ENCODE results near the gene SYPL1.

- TF ChIP-seq, protein P1, sequence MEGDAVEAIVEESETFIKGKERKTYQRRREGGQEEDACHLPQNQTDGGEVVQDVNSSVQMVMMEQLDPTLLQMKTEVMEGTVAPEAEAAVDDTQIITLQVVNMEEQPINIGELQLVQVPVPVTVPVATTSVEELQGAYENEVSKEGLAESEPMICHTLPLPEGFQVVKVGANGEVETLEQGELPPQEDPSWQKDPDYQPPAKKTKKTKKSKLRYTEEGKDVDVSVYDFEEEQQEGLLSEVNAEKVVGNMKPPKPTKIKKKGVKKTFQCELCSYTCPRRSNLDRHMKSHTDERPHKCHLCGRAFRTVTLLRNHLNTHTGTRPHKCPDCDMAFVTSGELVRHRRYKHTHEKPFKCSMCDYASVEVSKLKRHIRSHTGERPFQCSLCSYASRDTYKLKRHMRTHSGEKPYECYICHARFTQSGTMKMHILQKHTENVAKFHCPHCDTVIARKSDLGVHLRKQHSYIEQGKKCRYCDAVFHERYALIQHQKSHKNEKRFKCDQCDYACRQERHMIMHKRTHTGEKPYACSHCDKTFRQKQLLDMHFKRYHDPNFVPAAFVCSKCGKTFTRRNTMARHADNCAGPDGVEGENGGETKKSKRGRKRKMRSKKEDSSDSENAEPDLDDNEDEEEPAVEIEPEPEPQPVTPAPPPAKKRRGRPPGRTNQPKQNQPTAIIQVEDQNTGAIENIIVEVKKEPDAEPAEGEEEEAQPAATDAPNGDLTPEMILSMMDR (IDR thresholded peaks at IDR 0.05; ENCODE audit: insufficient read depth, low read depth, low read length): no peak
- TF ChIP-seq EZH2 (IDR thresholded peaks at IDR 0.05; ENCODE audit: insufficient read depth, low read length): no peak
Measured at GRCh38 chr7:106124186-106124585, 12.1 kb upstream of the SYPL1 start.

Measured in astrocyte (in vitro differentiated cells and primary cell).